SU-DHL-6 (cell line): ENCODE measurements around the gene SNX8.

Source experiments
- H2AFZ ChIP-seq: fragments of 200-600 bp; sonication (generic); 2 replicates; pipeline ENCODE4 v1.6.1; 2014; ENCODE audit warnings: low read depth, mild to moderate bottlenecking, moderate library complexity, mixed read lengths, antibody characterized with exemption, low read length; ENCODE audit not compliant: severe bottlenecking
- H3F3A ChIP-seq: fragments of 200-600 bp; shearing (Covaris generic); 2 replicates; pipeline ENCODE4 v1.6.0; 2016; ENCODE audit warnings: antibody characterized with exemption, mild to moderate bottlenecking; ENCODE audit not compliant: insufficient read depth
- H3K27ac ChIP-seq: fragments of 200-600 bp; sonication (generic); 2 replicates; pipeline ENCODE4 v1.5.1; 2016; ENCODE audit warnings: low read depth, mild to moderate bottlenecking, low read length, moderate library complexity, mixed read lengths
- H3K27me3 ChIP-seq: fragments of 200-600 bp; sonication (generic), shearing (Covaris generic); 2 replicates; pipeline ENCODE4 v1.6.0; 2014; ENCODE audit warnings: mild to moderate bottlenecking, low read length
- H3K36me3 ChIP-seq: fragments of 200-600 bp; sonication (generic); 2 replicates; pipeline ENCODE4 v1.6.1; 2014; ENCODE audit warnings: mild to moderate bottlenecking, low read length, mixed read lengths
- H3K4me2 ChIP-seq: fragments of 300-600, 200-600 bp; shearing (Covaris generic), sonication (generic); 2 replicates; pipeline ENCODE4 v1.6.0; 2014; ENCODE audit warnings: low read length, low read depth, mild to moderate bottlenecking; ENCODE audit not compliant: poor library complexity, severe bottlenecking
- H3K4me3 ChIP-seq: fragments of 200-600 bp; sonication (generic); 2 replicates; pipeline ENCODE4 v1.5.1; 2014; ENCODE audit warnings: antibody characterized with exemption, low read length, mild to moderate bottlenecking, mixed read lengths; ENCODE audit not compliant: insufficient read depth, poor library complexity, severe bottlenecking
- H3K79me2 ChIP-seq: fragments of 200-600 bp; sonication (generic); 2 replicates; pipeline ENCODE4 v1.6.1; 2014; ENCODE audit warnings: mild to moderate bottlenecking, low read length, moderate library complexity; ENCODE audit not compliant: insufficient read depth
- H3K9ac ChIP-seq: fragments of 200-600 bp; sonication (generic); 2 replicates; pipeline ENCODE4 v1.7.0; 2014; ENCODE audit warnings: mild to moderate bottlenecking, low read length
- H3K9me2 ChIP-seq: fragments of 200-600 bp; sonication (generic); replicated peaks from 2 replicates; pipeline ENCODE4 v1.6.1; 2014; ENCODE audit warnings: low read length; ENCODE audit not compliant: insufficient read depth
- H3K9me3 ChIP-seq: fragments of 200-600 bp; sonication (generic); 2 replicates; pipeline ENCODE4 v1.6.1; 2014; ENCODE audit warnings: low read length, mixed read lengths; ENCODE audit not compliant: insufficient read depth
- H4K20me1 ChIP-seq: fragments of 200-600 bp; sonication (generic); 2 replicates; pipeline ENCODE4 v1.6.1; 2014; ENCODE audit warnings: low read depth, mild to moderate bottlenecking, antibody characterized with exemption, low read length, moderate library complexity, mixed read lengths
- EZH2phosphoT487 ChIP-seq: fragments of 200-600 bp; sonication (generic), shearing (Covaris generic); conservative IDR thresholded peaks from 2 replicates; pipeline ENCODE4 v1.6.1; 2018; ENCODE audit warnings: mild to moderate bottlenecking, antibody characterized with exemption, low read length, moderate library complexity, mixed read lengths
- TF ChIP-seq, protein P1 (sequence below): fragments of 200-600 bp; sonication (generic); IDR thresholded peaks from one replicate; pipeline ENCODE4 v1.5.1; 2017; ENCODE audit warnings: antibody characterized with exemption, mild to moderate bottlenecking, low read length, moderate library complexity; ENCODE audit not compliant: insufficient read depth, poor library complexity, severe bottlenecking

SNX8 gene

DNA sequence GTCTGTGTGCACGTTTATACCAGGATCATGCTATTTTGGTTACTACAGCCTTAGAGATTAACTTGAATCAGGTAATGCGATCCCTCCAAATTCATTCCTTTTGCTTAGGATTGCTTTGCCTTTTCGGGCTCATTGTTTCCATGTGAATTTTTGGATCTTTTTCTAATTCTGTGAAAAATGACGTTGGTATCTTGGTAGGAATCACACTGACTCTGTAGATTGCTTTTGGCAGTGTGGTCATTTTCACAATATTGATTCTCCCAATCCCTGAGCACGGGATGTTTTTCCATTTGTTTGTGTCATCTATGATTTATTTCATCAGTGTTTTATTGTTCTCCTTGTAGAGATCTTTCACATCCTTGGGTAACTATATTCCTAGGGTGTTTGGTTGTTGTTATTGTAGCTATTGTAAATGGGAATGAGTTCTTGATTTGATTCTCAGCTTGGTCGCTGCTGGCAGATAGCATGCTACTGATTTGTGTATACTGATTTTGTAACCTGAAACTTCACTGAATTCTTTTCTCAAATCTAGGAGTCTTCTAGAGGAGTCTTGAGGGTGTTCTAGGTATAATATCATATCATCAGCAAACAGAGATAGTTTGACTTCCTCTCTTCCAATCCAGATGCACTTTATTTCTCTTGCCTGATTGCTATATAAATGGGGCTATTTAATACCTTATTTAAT, 18.2 kb downstream of the SNX8 start:
- Histone ChIP-seq H3K36me3 (no peaks in the 10 kb centered on the region), H3K4me3 (no peak overlapping the region), H3K79me2 (peaks cover 85% of the 10 kb centered on the region), H3K27ac (no peak overlapping the region), H3K9me2 (no peaks in the 10 kb centered on the region), H3K27me3 (no peaks in the 10 kb centered on the region), H4K20me1 (no peaks in the 10 kb centered on the region), H3K9me3 (no peaks in the 10 kb centered on the region), H3F3A (0 out of 2 replicates have a peak, but pooled peaks cover 6% of the 10 kb centered on the region), H3K9ac (no peak overlapping the region), H2AFZ (no peak overlapping the region), H3K4me2 (no peak overlapping the region)
- no peak for TF ChIP-seq EZH2phosphoT487
- TF ChIP-seq, protein P1, sequence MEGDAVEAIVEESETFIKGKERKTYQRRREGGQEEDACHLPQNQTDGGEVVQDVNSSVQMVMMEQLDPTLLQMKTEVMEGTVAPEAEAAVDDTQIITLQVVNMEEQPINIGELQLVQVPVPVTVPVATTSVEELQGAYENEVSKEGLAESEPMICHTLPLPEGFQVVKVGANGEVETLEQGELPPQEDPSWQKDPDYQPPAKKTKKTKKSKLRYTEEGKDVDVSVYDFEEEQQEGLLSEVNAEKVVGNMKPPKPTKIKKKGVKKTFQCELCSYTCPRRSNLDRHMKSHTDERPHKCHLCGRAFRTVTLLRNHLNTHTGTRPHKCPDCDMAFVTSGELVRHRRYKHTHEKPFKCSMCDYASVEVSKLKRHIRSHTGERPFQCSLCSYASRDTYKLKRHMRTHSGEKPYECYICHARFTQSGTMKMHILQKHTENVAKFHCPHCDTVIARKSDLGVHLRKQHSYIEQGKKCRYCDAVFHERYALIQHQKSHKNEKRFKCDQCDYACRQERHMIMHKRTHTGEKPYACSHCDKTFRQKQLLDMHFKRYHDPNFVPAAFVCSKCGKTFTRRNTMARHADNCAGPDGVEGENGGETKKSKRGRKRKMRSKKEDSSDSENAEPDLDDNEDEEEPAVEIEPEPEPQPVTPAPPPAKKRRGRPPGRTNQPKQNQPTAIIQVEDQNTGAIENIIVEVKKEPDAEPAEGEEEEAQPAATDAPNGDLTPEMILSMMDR, result no peak

DNA sequence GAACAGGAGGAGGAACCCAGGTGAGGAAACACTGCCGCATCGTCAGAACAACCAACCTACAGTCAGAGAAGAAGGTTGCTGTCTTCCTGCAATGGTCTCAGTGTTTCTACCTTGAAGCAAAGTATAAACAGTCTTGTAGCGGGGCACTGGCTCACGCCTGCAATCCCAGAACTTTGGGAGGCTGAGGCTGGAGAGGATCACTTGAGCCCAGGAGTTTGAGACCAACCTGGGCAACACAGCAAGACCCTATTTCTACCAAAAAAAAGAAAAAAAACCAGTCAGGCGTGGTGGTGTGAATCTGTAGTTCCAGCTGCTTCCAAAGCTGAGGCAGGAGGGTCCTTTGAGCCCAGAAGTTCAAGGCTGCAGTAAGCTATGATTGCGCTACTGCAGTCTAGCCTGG, 23.4 kb downstream of the SNX8 start:
- Histone ChIP-seq H3K9me2 (no peaks in the 10 kb centered on the region), H4K20me1 (no peaks in the 10 kb centered on the region), H3K79me2 (peaks cover 71% of the 10 kb centered on the region), H3K9me3 (no peaks in the 10 kb centered on the region), H3K4me3 (no peak overlapping the region), H2AFZ (no peak overlapping the region), H3K4me2 (no peak overlapping the region), H3K27me3 (no peaks in the 10 kb centered on the region), H3F3A (peaks cover 12% of the 10 kb centered on the region), H3K27ac (no peak overlapping the region), H3K9ac (no peak overlapping the region), H3K36me3 (no peaks in the 10 kb centered on the region)
- TF ChIP-seq, protein P1, result no peak
- TF ChIP-seq EZH2phosphoT487, result no peak

DNA sequence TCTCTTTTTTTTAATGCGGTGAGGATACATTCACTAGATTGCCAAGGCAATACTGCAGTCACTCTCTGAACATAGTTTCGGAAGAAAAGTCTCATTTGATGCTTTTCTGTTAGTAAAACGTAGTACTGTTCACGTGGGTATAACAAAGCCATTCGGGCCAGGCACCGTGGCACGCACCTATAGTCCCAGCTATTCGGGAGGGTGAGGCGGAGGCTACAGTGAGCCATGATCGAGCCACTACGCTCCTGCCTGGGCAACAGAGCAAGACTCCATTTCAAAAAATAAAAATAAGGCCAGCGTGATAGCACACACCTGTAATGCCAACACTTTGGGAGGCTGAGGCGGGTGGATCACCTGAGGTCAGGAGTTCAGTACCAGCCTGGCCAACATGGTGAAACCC, 24.6 kb downstream of the SNX8 start:
- Histone ChIP-seq H3K27me3 (no peaks in the 10 kb centered on the region), H3F3A (peaks cover 10% of the 10 kb centered on the region), H3K36me3 (no peaks in the 10 kb centered on the region), H3K79me2 (peaks cover 68% of the 10 kb centered on the region), H3K9me2 (no peaks in the 10 kb centered on the region), H3K27ac (no peak overlapping the region), H4K20me1 (no peaks in the 10 kb centered on the region), H3K4me3 (no peak overlapping the region), H2AFZ (no peak overlapping the region), H3K9me3 (no peaks in the 10 kb centered on the region), H3K9ac (no peak overlapping the region), H3K4me2 (no peak overlapping the region)
- TF ChIP-seq, protein P1, result no peak
- no peak for TF ChIP-seq EZH2phosphoT487
